ENCODE data around the gene SORL1. TPM values are rescaled to one million over a fixed set of nuclear protein-coding genes. Genes with fewer than 3 reads are reported as not detected.

The SORL1 gene
- polyA plus RNA-seq, 1 donor from 2014 or later = 6.5 TPM

DNA sequence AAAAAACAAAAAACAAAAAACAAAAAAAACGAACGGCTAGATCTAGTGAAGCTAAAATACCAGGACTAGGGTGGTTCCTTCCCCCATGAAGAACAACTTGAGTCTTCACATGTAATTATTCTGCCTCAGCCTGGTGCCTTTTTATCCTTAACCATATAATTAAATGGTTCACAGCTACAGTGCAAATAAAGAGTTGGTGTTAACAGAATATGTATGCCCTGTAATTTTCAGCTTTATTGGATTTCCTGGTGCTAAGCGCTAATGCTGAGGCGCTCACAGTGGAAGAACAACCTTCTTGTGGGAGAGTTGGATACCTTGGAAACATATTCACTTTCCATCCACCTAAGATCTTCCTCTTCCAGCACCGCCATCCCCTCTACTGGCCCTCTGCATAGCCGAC lies 159.1 kb downstream of the SORL1 start:
- no peaks in the 10 kb centered on the region for H4K20me1 ChIP-seq (ENCODE audit: insufficient read depth)
- no peak overlapping the region for H2AFZ ChIP-seq (ENCODE audit: low read depth, low read length)
- no peak overlapping the region for H3K4me3 ChIP-seq (ENCODE audit: low read length)
- TF ChIP-seq EZH2 (IDR thresholded peaks at IDR 0.05; ENCODE audit: borderline replicate concordance, insufficient read depth, low read length, poor library complexity, severe bottlenecking) = no peak
- TF ChIP-seq POLR2AphosphoS5 (IDR thresholded peaks at IDR 0.05) = no peak
- TF ChIP-seq, protein P1, sequence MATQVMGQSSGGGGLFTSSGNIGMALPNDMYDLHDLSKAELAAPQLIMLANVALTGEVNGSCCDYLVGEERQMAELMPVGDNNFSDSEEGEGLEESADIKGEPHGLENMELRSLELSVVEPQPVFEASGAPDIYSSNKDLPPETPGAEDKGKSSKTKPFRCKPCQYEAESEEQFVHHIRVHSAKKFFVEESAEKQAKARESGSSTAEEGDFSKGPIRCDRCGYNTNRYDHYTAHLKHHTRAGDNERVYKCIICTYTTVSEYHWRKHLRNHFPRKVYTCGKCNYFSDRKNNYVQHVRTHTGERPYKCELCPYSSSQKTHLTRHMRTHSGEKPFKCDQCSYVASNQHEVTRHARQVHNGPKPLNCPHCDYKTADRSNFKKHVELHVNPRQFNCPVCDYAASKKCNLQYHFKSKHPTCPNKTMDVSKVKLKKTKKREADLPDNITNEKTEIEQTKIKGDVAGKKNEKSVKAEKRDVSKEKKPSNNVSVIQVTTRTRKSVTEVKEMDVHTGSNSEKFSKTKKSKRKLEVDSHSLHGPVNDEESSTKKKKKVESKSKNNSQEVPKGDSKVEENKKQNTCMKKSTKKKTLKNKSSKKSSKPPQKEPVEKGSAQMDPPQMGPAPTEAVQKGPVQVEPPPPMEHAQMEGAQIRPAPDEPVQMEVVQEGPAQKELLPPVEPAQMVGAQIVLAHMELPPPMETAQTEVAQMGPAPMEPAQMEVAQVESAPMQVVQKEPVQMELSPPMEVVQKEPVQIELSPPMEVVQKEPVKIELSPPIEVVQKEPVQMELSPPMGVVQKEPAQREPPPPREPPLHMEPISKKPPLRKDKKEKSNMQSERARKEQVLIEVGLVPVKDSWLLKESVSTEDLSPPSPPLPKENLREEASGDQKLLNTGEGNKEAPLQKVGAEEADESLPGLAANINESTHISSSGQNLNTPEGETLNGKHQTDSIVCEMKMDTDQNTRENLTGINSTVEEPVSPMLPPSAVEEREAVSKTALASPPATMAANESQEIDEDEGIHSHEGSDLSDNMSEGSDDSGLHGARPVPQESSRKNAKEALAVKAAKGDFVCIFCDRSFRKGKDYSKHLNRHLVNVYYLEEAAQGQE (IDR thresholded peaks at IDR 0.05; ENCODE audit: borderline replicate concordance) = no peak
- no peak overlapping the region for H3K4me2 ChIP-seq (ENCODE audit: low read length)
- H3K27me3 ChIP-seq (ENCODE audit: insufficient read depth, low read depth, low read length) = no peaks in the 10 kb centered on the region
- H3K27ac ChIP-seq (ENCODE audit: low read length) = no peak overlapping the region
- H3K79me2 ChIP-seq (replicated peaks; ENCODE audit: insufficient read depth, low read length) = no peaks in the 10 kb centered on the region
- no peaks in the 10 kb centered on the region for H3K36me3 ChIP-seq (ENCODE audit: insufficient read depth, low read length)
- no peaks in the 10 kb centered on the region for H3F3A ChIP-seq (ENCODE audit: insufficient read depth, low read length, poor library complexity, severe bottlenecking)
- H3K9me3 ChIP-seq (ENCODE audit: low read length) = no peaks in the 10 kb centered on the region
- H3K9me2 ChIP-seq (ENCODE audit: insufficient read depth, low read length) = no peaks in the 10 kb centered on the region
- no peak overlapping the region for H3K9ac ChIP-seq (ENCODE audit: low read length)

DNA sequence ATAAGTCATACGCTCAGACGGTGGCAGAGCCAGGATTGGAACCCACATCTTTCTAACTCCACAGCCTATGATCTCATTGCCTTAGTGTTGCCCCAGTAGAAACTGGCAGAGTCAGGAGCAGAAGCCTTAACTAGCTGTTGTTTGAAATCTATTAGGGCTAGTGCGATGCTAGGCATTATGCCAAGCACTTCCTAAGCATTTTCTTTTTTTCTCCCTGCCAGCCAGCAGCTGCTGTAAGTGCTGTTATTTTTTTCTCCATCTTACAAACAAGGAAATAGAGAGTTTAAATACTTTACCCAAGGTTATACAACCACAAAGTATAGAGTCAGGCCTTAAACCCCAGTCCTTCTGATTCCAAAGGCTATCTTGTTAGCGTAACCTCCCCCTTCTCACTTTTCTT lies 161.6 kb downstream of the SORL1 start:
- H2AFZ ChIP-seq (ENCODE audit: low read depth, low read length) = no peak overlapping the region
- H3F3A ChIP-seq (ENCODE audit: insufficient read depth, low read length, poor library complexity, severe bottlenecking) = no peaks in the 10 kb centered on the region
- H3K4me2 ChIP-seq (ENCODE audit: low read length) = no peak overlapping the region
- no peaks in the 10 kb centered on the region for H4K20me1 ChIP-seq (ENCODE audit: insufficient read depth)
- no peaks in the 10 kb centered on the region for H3K27me3 ChIP-seq (ENCODE audit: insufficient read depth, low read depth, low read length)
- no peaks in the 10 kb centered on the region for H3K36me3 ChIP-seq (ENCODE audit: insufficient read depth, low read length)
- TF ChIP-seq, protein P2, sequence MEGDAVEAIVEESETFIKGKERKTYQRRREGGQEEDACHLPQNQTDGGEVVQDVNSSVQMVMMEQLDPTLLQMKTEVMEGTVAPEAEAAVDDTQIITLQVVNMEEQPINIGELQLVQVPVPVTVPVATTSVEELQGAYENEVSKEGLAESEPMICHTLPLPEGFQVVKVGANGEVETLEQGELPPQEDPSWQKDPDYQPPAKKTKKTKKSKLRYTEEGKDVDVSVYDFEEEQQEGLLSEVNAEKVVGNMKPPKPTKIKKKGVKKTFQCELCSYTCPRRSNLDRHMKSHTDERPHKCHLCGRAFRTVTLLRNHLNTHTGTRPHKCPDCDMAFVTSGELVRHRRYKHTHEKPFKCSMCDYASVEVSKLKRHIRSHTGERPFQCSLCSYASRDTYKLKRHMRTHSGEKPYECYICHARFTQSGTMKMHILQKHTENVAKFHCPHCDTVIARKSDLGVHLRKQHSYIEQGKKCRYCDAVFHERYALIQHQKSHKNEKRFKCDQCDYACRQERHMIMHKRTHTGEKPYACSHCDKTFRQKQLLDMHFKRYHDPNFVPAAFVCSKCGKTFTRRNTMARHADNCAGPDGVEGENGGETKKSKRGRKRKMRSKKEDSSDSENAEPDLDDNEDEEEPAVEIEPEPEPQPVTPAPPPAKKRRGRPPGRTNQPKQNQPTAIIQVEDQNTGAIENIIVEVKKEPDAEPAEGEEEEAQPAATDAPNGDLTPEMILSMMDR (IDR thresholded peaks at IDR 0.05; ENCODE audit: poor library complexity, severe bottlenecking) = no peak
- TF ChIP-seq SMC3 (conservative IDR thresholded peaks at IDR 0.05; ENCODE audit: poor library complexity) = no peak
- no peak for TF ChIP-seq POLR2AphosphoS5 (IDR thresholded peaks at IDR 0.05)
- TF ChIP-seq, protein P1 (IDR thresholded peaks at IDR 0.05; ENCODE audit: borderline replicate concordance) = no peak
- no peak for TF ChIP-seq MXI1 (conservative IDR thresholded peaks at IDR 0.05; ENCODE audit: poor library complexity, severe bottlenecking)
- TF ChIP-seq RAD21 (conservative IDR thresholded peaks at IDR 0.05) = no peak
- no peak for TF ChIP-seq EP300 (conservative IDR thresholded peaks at IDR 0.05; ENCODE audit: poor library complexity, severe bottlenecking)
- TF ChIP-seq EZH2 (IDR thresholded peaks at IDR 0.05; ENCODE audit: borderline replicate concordance, insufficient read depth, low read length, poor library complexity, severe bottlenecking) = no peak
- TF ChIP-seq TAF1 (IDR thresholded peaks at IDR 0.05; ENCODE audit: low read depth) = no peak
- H3K9me3 ChIP-seq (ENCODE audit: low read length) = no peaks in the 10 kb centered on the region
- no peaks in the 10 kb centered on the region for H3K9me2 ChIP-seq (ENCODE audit: insufficient read depth, low read length)
- no peak overlapping the region for H3K4me3 ChIP-seq (ENCODE audit: low read length)
- no peaks in the 10 kb centered on the region for H3K79me2 ChIP-seq (replicated peaks; ENCODE audit: insufficient read depth, low read length)
- no peak overlapping the region for H3K9ac ChIP-seq (ENCODE audit: low read length)
- H3K27ac ChIP-seq (ENCODE audit: low read length) = no peak overlapping the region

Measured in neural cell (in vitro differentiated cells).